Activated T-helper 1 cell treated with anti-CD3 and anti-CD28 coated beads, Interleukin-12 subunit alpha, Interleukin-12 subunit beta, Interleukin-2, Interleukin-4 antibody, amounts not matched to agents 30 ng/mL and 10 ng/mL and 1 ng/mL, durations not matched to agents 14 hours and 24 hours and 36 hours (primary cell): ENCODE measurements around the gene RPL35A. TPM values are rescaled to one million over a fixed set of nuclear protein-coding genes. Genes with fewer than 3 reads are reported as not detected.
"Not testable (repeated sequence)": the region's sequence is repeated elsewhere in the genome, so short reads cannot be mapped to it uniquely, and the experiment has no call there.

Experiments used
- DNase-seq: peaks from one replicate; pipeline ENCODE4 v3.0.0; 2021; ENCODE audit warnings: low spot score
- H3K27ac Mint-ChIP-seq: one replicate; pipeline ENCODE4 v1.8.0; 2021; ENCODE audit warnings: mild to moderate bottlenecking, mixed read lengths
- H3K27me3 Mint-ChIP-seq: one replicate; pipeline ENCODE4 v1.8.0; 2022; ENCODE audit warnings: mild to moderate bottlenecking, moderate library complexity, mixed read lengths; ENCODE audit not compliant: insufficient read depth
- H3K36me3 Mint-ChIP-seq: one replicate; pipeline ENCODE4 v1.8.0; 2021; ENCODE audit warnings: low read depth, mixed read lengths
- H3K4me1 Mint-ChIP-seq: one replicate; pipeline ENCODE4 v1.8.0; 2021; ENCODE audit warnings: low read depth, mixed read lengths
- H3K4me3 Mint-ChIP-seq: one replicate; pipeline ENCODE4 v1.8.0; 2021; ENCODE audit warnings: mild to moderate bottlenecking, moderate library complexity, mixed read lengths
- H3K9me3 Mint-ChIP-seq: one replicate; pipeline ENCODE4 v1.8.0; 2021; ENCODE audit warnings: mixed read lengths
- intact Hi-C: fragments of 100-400 bp; cut with micrococcal nuclease; formaldehyde crosslinking; loops from one replicate; pipeline ENCODE4 v1.15.1; 2024
- total RNA-seq: library from RNA; stranded (reverse); gene quantifications from 2 replicates; pipeline ENCODE4 v1.2.3, GENCODE V29; 2022

RPL35A gene
- total RNA-seq: 1,253 and 1,262 TPM in 2 replicates

DNA sequence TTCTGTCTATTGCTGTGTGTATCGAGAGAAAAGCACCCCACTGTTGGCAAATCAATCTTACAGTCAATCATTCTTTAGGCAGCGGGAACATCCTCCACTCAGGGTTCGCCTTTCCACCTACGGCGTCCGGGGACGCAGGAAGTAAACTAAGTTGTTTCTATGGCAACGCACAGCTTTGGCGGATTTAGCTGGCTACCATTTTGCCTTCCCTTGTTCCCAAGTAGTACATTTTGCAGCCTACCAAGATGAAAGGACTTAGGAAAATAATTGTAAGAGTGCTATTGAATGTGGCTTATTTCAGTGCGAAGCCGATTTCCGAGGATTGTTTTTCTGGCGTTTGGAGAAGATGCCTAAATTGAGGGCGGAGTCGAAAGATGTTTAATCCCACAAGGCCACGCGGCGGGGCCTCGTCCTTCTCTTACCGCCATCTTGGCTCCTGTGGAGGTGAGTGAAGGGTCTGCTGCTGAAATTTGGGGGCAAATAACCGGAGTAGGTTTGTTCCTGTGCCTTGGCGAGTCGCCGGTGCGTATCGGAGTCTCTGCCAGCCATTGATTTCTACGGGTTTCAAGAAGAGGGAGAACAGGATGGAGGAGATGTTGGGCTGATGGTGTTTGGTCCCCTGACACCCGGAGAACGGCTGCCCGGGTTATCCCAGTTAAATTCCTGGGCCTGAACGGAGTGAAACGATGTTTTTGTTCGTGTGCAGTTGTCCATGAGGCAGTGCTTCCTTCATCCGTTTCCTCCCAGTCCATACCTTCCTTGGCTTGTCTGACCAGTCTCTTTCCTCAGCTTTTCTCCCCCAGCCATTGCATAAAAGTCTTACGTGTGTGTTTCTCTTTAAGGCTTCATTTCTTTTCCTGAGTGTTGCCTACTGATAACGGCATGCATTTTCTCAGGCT, at the start of gene RPL35A:
Gene RPL35A, plus strand, starts transcription at position 413 of the 899 bp plus-strand sequence. CDS start 778 bp downstream, outside the sequence.
- H3K27me3 Mint-ChIP-seq: no peaks in the 10 kb centered on the region
- intact Hi-C loops: loop anchor here (1.0 to 5.0 kb wide), 8 partner anchors 10 to 323 kb away; partner anchors contain the start of genes LMLN, LRCH3 and RUBCN
- H3K4me3 Mint-ChIP-seq: peak within 1 kb of the TSS; percentile 99
- peak within 1 kb of the TSS; percentile 97 for H3K27ac Mint-ChIP-seq
- H3K36me3 Mint-ChIP-seq: peaks cover 39% of the 10 kb centered on the region
- peak; percentile 79 for DNase-seq
- H3K4me1 Mint-ChIP-seq: peaks cover 48% of the 10 kb centered on the region
- H3K9me3 Mint-ChIP-seq: no peaks in the 10 kb centered on the region

DNA sequence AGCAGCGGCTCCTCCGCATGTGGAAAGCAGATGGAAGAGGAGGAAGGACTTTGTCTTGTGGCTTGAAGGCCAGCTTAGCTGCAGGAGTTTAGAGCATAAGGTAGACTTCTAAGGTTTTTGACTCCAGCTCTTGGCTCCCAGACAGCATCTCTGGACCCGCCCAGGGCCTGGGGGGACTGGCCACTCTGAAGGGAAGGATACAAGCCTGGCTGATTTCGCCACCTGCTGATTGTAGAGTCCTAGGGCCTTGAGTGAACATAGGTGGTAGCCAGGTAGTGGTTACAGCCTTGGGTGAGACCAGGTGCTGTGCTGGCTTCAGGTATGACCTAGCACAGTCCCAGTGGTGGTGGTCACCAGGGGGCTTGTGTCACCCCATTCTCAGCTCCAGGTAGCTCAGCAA, 48.4 kb upstream of the RPL35A start:
- Mint-ChIP-seq H3K27me3 (peaks cover 4% of the 10 kb centered on the region), H3K4me3 (no peak overlapping the region), H3K4me1 (peaks cover 11% of the 10 kb centered on the region), H3K9me3 (no peaks in the 10 kb centered on the region), H3K27ac (no peak overlapping the region), H3K36me3 (no peaks in the 10 kb centered on the region)
- intact Hi-C loops: no loop called here
- DNase-seq: no peak

DNA sequence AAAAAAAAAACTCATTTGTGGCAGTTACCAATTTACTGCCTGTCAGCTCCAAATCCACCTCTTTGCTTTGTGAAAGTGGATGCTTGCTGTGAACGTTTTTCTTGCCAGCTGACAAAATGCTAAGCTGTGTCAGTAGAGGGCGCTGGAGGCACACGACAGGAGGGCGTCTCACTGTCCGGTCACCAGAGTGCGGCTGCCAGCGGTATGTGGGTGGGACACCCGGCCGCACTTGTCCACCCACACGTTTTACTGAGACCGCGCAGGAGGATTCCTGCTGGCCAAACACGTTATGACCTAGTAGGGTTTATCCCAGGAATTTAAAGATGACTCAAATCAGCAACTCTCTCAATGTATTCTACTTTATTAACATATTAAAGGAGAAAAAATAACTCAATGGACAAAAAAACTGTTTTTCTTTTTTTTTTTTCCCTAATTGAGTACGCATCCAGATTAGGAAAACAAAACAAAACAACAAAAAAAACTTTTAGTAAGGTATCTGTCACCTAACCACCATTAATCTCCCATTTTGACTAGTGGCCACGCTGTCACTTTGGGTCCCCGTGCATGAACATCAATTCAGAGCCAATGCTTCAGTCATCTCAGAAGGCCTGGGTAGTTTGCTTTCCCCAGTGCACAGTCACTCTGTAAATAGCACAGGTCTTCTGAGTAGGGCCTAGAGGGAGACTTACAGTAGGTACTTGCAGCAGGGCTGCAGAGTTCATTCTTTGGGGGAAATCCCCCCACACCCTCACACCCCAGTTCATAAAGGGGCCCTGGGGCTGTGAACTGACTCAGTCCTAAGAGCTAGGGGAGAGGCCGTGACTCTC, 43.8 kb upstream of the RPL35A start:
- H3K27me3 Mint-ChIP-seq: peaks cover 4% of the 10 kb centered on the region
- H3K36me3 Mint-ChIP-seq: peaks cover 2% of the 10 kb centered on the region
- H3K9me3 Mint-ChIP-seq: no peaks in the 10 kb centered on the region
- intact Hi-C loops: loop anchor here (1.0 to 2.0 kb wide), 10 partner anchors 17 to 194 kb away; partner anchors contain the start of gene LMLN
- peaks cover 24% of the 10 kb centered on the region for H3K4me1 Mint-ChIP-seq
- H3K27ac Mint-ChIP-seq: peak overlapping the region; percentile 85
- peak overlapping the region; percentile 25 for H3K4me3 Mint-ChIP-seq
- DNase-seq: peak; percentile 65

DNA sequence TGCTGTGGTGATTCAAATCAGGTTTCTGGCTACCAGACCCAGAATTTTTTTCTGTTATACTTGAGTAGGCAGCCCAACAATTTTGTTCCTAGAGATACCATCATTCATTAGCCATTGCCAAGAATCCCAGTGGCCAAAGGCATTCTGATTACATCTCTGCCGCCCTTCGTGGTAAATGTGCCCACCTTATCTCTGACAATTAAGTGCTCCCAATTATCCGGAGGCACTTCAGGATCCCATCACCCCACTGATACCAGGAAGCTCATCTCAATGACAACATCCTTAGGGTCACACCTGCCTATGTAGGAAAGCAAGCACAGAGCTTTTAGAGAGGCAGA, 43.2 kb upstream of the RPL35A start:
- no peak for DNase-seq
- Mint-ChIP-seq H3K9me3 (no peaks in the 10 kb centered on the region), H3K4me3 (no peak overlapping the region), H3K27me3 (peaks cover 4% of the 10 kb centered on the region), H3K27ac (peak overlapping the region; percentile 85), H3K36me3 (peaks cover 2% of the 10 kb centered on the region), H3K4me1 (peaks cover 24% of the 10 kb centered on the region)
- intact Hi-C loops: loop anchor here (1.0 to 2.0 kb wide), 10 partner anchors 16 to 195 kb away; partner anchors contain the start of gene LMLN

DNA sequence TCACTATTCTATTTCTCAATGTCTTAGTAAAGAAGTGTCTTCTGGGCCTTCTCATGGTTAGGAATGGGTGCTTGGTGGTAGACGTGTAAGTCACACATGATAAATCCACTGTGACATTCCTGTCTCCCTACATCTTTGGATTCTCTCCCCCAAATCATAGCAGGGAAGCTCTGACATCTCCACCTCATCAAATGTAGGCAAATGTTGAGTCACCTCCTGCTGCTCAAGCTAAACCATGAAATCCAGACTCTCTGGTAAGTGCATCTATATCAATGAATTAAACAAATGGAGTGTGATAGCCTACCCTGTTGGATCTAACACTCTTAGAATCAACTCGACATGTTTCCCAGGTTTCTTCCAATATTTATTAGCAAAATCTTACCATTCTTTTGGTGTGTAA, 42.8 kb upstream of the RPL35A start:
- Mint-ChIP-seq H3K36me3 (peaks cover 2% of the 10 kb centered on the region), H3K27me3 (peaks cover 3% of the 10 kb centered on the region), H3K4me3 (no peak overlapping the region), H3K9me3 (no peaks in the 10 kb centered on the region), H3K4me1 (peaks cover 24% of the 10 kb centered on the region), H3K27ac (peak overlapping the region; percentile 85)
- DNase-seq: no peak
- intact Hi-C loops: loop anchor here (2.0 kb wide), 1 partner anchor 16 kb away; no protein-coding TSS in a partner anchor

DNA sequence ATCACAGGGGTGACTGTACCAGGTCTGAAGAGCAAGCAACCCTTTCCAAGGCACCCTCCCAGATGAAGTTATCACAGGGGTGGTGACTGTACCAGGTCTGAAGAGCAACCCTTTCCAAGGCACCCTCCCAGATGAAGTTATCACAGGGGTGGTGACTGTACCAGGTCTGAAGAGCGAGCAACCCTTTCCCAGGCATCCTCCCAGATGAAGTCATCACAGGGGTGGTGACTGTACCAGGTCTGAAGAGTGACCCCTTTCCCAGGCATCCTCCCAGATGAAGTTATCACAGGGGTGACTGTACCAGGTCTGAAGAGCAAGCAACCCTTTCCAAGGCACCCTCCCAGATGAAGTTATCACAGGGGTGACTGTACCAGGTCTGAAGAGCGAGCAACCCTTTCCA, 41.4 kb upstream of the RPL35A start:
- H3K36me3 Mint-ChIP-seq, H3K27ac Mint-ChIP-seq, H3K9me3 Mint-ChIP-seq, H3K4me3 Mint-ChIP-seq, intact Hi-C loops, H3K27me3 Mint-ChIP-seq, DNase-seq: not testable (repeated sequence)
- peaks cover 24% of the 10 kb centered on the region for H3K4me1 Mint-ChIP-seq

DNA sequence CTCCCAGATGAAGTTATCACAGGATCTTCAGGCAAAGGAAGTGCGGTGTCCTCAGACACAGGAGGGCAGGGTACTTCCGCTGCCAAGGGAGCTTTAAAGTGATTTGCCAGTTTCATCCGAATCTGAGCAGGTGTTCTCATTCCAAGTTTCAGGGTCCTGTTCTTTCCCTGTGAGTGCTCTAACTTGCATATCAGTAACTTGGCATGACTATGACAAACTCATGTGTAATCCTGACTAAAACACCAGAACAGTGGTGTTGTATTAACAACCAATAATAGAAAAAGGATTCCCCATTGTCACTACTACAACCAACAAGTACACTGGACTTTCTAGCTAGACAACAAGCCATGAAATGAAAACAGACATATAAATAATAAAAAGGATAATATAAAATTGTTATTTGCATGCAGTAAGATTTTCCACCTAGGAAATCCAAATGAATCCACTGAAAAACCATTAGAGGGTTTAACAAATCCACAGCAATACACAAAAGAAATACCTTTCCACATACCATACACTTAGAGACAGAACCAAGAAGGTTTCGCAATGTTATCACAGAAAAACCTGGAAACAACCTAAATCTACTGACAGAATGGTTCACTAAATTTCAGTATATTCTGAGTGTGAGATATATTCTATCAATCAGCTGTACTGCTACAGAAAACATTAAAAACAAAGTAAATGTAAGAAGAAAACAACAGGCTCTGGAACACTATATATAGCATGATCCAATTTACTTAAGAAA, 40.9 kb upstream of the RPL35A start:
- Mint-ChIP-seq H3K27me3 (no peaks in the 10 kb centered on the region), H3K27ac (no peak overlapping the region), H3K9me3 (no peaks in the 10 kb centered on the region), H3K36me3 (peaks cover 2% of the 10 kb centered on the region), H3K4me3 (no peak overlapping the region), H3K4me1 (peaks cover 24% of the 10 kb centered on the region)
- no peak for DNase-seq
- intact Hi-C loops: no loop called here

DNA sequence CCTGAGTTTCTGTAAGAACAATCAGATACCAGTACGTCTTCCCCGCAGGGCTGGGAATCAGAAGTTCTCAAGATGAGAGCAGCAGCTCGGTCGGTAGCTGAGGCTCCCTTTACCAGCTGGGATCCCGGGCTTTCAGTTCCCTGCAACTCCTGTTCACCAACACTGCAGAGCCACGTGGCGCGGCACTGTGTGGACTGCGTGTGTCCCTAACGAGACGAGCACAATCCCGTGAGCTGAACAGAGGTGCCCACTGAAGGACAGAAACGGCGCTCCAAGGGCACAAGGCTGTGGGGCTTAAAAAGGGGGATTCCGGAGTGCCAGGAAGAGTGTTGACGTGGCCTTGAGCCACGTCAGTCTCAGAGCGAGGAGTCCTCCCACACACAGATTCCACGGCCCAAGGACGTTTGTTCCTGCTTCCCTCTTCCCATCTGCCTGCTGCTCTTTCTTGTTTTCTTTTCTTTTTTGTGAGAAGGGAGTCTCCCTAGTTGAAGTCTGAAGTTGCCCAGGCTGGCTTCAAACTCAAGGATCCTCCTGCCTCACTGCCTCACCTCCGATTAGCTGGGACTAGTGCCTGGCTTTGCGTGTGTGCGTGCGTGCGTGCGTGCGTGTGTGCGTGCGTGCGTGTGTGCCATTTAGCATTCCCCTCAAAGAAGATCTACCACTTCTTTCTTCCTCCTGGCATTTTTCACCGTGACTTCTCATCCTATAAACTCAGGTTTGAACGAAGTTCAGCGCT, 37.1 kb upstream of the RPL35A start:
- intact Hi-C loops: no loop called here
- Mint-ChIP-seq H3K36me3 (no peaks in the 10 kb centered on the region), H3K9me3 (no peaks in the 10 kb centered on the region), H3K4me1 (no peaks in the 10 kb centered on the region), H3K27me3 (no peaks in the 10 kb centered on the region), H3K27ac (no peak overlapping the region), H3K4me3 (no peak overlapping the region)
- no peak for DNase-seq

DNA sequence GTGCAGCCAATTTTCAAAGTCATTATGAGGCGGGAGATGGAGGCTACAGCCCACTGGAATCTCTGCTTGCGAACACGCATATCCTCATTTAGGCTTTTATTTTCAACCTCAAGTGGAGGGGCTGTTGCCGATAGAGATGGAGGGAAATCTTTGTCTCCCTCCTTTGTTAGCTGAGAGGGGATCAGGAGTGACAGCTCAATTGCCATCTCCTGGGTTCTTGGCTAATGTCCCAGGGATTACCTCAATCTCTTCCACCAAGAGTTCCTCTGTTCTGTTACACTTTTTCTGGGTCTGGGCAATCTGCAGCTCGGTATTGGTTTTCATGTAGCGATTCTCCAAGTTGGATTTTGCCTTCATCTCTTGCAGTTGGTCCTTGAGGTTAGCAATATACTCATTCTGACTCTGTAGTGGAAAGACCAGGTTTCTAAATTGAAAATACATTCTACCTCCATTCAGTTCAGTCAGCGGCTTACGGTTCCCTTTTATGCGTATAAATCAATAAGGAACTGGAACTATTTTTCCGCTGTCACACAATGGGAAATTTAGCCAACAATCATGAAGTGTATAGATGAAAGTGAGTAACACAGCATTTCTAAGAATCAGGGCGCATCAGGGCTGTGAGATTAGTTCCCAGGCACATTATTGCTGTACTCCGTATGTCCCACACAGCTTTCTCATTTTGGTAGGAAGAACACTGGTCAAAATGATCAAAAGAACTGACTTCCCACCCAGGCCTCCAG, 36.2 kb upstream of the RPL35A start:
- no peaks in the 10 kb centered on the region for H3K27me3 Mint-ChIP-seq
- no peak overlapping the region for H3K27ac Mint-ChIP-seq
- intact Hi-C loops: no loop called here
- H3K36me3 Mint-ChIP-seq: no peaks in the 10 kb centered on the region
- H3K9me3 Mint-ChIP-seq: no peaks in the 10 kb centered on the region
- no peak overlapping the region for H3K4me3 Mint-ChIP-seq
- H3K4me1 Mint-ChIP-seq: no peaks in the 10 kb centered on the region
- no peak for DNase-seq

DNA sequence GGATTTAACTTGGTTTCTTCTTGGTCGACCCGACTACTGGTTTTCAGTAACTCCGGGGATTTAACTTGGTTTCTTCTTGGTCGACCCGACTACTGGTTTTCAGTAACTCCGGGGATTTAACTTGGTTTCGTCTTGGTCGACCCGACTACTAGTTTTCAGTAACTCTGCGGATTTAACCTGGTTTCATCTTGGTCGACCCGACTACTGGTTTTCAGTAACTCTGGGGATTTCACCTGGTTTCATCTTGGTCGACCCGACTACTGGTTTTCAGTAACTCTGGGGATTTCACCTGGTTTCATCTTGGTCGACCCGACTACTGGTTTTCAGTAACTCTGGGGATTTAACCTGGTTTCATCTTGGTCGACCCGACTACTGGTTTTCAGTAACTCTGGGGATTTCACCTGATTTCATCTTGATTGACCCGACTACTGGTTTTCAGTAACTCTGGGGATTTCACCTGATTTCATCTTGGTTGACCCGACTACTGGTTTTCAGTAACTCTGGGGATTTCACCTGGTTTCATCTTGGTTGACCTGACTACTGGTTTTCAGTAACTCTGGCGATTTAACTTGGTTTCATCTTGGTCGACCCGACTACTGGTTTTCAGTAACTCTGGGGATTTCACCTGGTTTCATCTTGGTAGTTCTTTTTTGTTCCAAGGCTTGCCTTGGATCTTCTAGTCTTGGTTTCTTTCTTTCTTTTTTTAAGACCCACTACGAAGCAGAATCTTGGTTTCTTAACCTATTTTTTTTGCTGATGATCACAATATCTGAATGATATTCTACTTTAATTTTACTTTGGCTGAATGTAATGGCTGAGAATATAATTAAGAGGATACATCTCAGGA, 28.3 kb upstream of the RPL35A start:
- not testable (repeated sequence) for H3K27ac Mint-ChIP-seq, H3K36me3 Mint-ChIP-seq, DNase-seq, H3K27me3 Mint-ChIP-seq, H3K4me1 Mint-ChIP-seq, H3K9me3 Mint-ChIP-seq, H3K4me3 Mint-ChIP-seq
- intact Hi-C loops: loop anchor here (2.0 kb wide), 1 partner anchor 15 kb away; no protein-coding TSS in a partner anchor

DNA sequence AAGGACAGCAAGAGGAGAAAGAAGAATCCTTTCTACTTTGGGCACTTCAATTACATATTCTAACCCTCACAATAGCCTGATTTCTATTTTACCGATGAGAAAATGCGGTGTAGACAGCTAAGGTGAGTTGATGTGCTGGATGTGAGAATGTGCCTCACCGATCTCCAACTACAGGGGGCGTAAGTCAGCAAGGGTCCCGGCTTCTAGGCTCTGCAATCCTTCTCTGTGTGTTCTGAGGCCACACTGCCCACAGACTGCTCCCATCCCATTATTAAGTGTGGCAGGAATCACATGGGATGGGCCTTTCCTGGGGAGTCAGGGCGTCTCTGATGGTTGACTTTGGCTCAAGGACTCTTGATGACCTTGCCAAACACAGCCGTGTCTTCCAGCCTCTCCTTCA, 23.6 kb upstream of the RPL35A start:
- H3K27ac Mint-ChIP-seq: no peak overlapping the region

More for the DNA sequence above, 23.6 kb upstream of the RPL35A start:
- intact Hi-C loops: no loop called here
- DNase-seq: no peak
- Mint-ChIP-seq H3K27me3 (no peaks in the 10 kb centered on the region), H3K9me3 (peaks cover 5% of the 10 kb centered on the region), H3K4me3 (no peak overlapping the region), H3K4me1 (no peaks in the 10 kb centered on the region), H3K36me3 (peaks cover 14% of the 10 kb centered on the region)
